Breast epithelium (tissue), 4 donors: ENCODE measurements around the gene POLE2. TPM values are rescaled to one million over a fixed set of nuclear protein-coding genes. Genes with fewer than 3 reads are reported as not detected.

Experiments
- DNase-seq, 2 donors: peaks; one replicate each; pipeline ENCODE4 v3.0.0-alpha.2; 2019; ENCODE audit warnings: low spot score in 2 of 2
- H3K27ac ChIP-seq, 2 donors: fragments of 200-600 bp; sonication (generic) in 1 of 2; one replicate each; pipeline ENCODE4 v1.5.1; 2016 to 2019; ENCODE audit warnings: mild to moderate bottlenecking in 1 of 2
- H3K27me3 ChIP-seq, 2 donors: fragments of 200-600 bp; sonication (generic) in 1 of 2; one replicate each; pipeline versions ENCODE4 v1.5.1 to v1.6.0; 2017 to 2019; ENCODE audit warnings: control low read depth in 1 of 2, mild to moderate bottlenecking in 1 of 2
- H3K36me3 ChIP-seq: fragments of 200-600 bp; one replicate; pipeline ENCODE4 v1.5.1; 2019
- H3K4me1 ChIP-seq, 2 donors: fragments of 200-600 bp; sonication (generic); one replicate each; pipeline ENCODE4 v1.5.1; 2016 to 2019; ENCODE audit warnings: control low read depth in 1 of 2
- H3K4me3 ChIP-seq, 3 donors: fragments of 200-600 bp; sonication (generic); 1 replicate in 2 of 3; 2 replicates in 1 of 3; pipeline ENCODE4 v1.5.1; 2016 to 2019; ENCODE audit warnings: mild to moderate bottlenecking in 3 of 3, moderate library complexity in 2 of 3
- H3K9me3 ChIP-seq, 2 donors: fragments of 200-600 bp; sonication (generic) in 1 of 2; one replicate each; pipeline ENCODE4 v1.5.1; 2016 to 2019; ENCODE audit warnings: control low read depth in 1 of 2
- CTCF ChIP-seq, 3 donors: fragments of 450-650 bp; IDR thresholded peaks; one replicate each; pipeline ENCODE4 v1.5.1; 2016 to 2017; ENCODE audit warnings: antibody characterized with exemption in 3 of 3, mild to moderate bottlenecking in 3 of 3, moderate library complexity in 3 of 3
- POLR2A ChIP-seq: fragments of 450-650 bp; IDR thresholded peaks from one replicate; pipeline ENCODE4 v1.6.1; 2016; ENCODE audit warnings: antibody characterized with exemption, mild to moderate bottlenecking, moderate library complexity
- POLR2AphosphoS5 ChIP-seq, 3 donors: sonication (generic); formaldehyde crosslinking; IDR thresholded peaks; one replicate each; pipeline ENCODE4 v1.6.1; 2017; ENCODE audit warnings: antibody characterized with exemption in 3 of 3
- intact Hi-C: fragments of 100-400 bp; cut with DNase I; formaldehyde crosslinking; loops from one replicate; pipeline ENCODE4 v1.15.1; 2023; ENCODE audit warnings: low total_unique reads
- total RNA-seq, 3 donors: library from RNA; depleted of rRNA; stranded (reverse); fragments of >200 nt; gene quantifications; one replicate each; pipeline ENCODE4 v1.1.0, GENCODE V29; 2016

POLE2 gene
- total RNA-seq, 3 donors from 2014 or later: 1.6 to 9.8 (median 5.6) TPM

- intact Hi-C loops: no loop called here
- Histone ChIP-seq H3K4me3 (no peak overlapping the region), H3K4me1 (peaks cover 0 to 15% of the 10 kb centered on the region in 2 donors), H3K27me3 (no peaks in the 10 kb centered on the region), H3K27ac (no peak overlapping the region), H3K9me3 (no peaks in the 10 kb centered on the region), H3K36me3 (no peaks in the 10 kb centered on the region)
- no peak for DNase-seq
- TF ChIP-seq POLR2AphosphoS5 (IDR thresholded peaks at IDR 0.05) (no peak), CTCF (IDR thresholded peaks at IDR 0.05) (no peak), POLR2A (no peak)
These were observed 50.4 kb downstream of the POLE2 start for GRCh38 chr14:49637534-49638078.

GRCh38 chr14:49636866-49637265, 51.1 kb downstream of the POLE2 start:
- H3K9me3 ChIP-seq: no peaks in the 10 kb centered on the region
- no peaks in the 10 kb centered on the region for H3K27me3 ChIP-seq
- DNase-seq: no peak
- no peak for TF ChIP-seq POLR2AphosphoS5 (IDR thresholded peaks at IDR 0.05)
- no peak for TF ChIP-seq CTCF (IDR thresholded peaks at IDR 0.05)
- TF ChIP-seq POLR2A: no peak
- peaks cover 0 to 10% of the 10 kb centered on the region in 2 donors for H3K4me1 ChIP-seq
- peak overlapping the region in 1 of 2 donors; percentile 95 for H3K27ac ChIP-seq
- intact Hi-C loops: no loop called here
- H3K36me3 ChIP-seq: no peaks in the 10 kb centered on the region
- no peak overlapping the region for H3K4me3 ChIP-seq

GRCh38 chr14:49634547-49635334, 53.3 kb downstream of the POLE2 start, which contains the start of gene DNAAF2:
DNAAF2 (minus strand) TSS chr14:49635244; CDS start chr14:49635149, 95 bp downstream.
- Histone ChIP-seq H3K27me3 (no peaks in the 10 kb centered on the region), H3K4me1 (peaks cover 0 to 13% of the 10 kb centered on the region in 2 donors), H3K27ac (peak within 1 kb of the TSS; percentile 95), H3K9me3 (no peaks in the 10 kb centered on the region), H3K4me3 (peak within 1 kb of the TSS; percentile 72 to 95 (median 85)), H3K36me3 (no peaks in the 10 kb centered on the region)
- intact Hi-C loops: no loop called here
- TF ChIP-seq POLR2AphosphoS5 (IDR thresholded peaks at IDR 0.05): peak in 1 of 3 donors; percentile 28
- TF ChIP-seq CTCF (IDR thresholded peaks at IDR 0.05): no peak
- peak; percentile 56 to 58 for DNase-seq

GRCh38 chr14:49633640-49634546, 54.1 kb downstream of the POLE2 start:
- Histone ChIP-seq H3K27ac (peak overlapping the region; percentile 95), H3K9me3 (no peaks in the 10 kb centered on the region), H3K4me1 (peaks cover 0 to 13% of the 10 kb centered on the region in 2 donors), H3K4me3 (peak overlapping the region; percentile 72 to 95 (median 85)), H3K36me3 (no peaks in the 10 kb centered on the region), H3K27me3 (no peaks in the 10 kb centered on the region)
- intact Hi-C loops: no loop called here
- peak; percentile 82 to 93 for DNase-seq
- peak; percentile 59 to 67 (median 66) for TF ChIP-seq POLR2AphosphoS5 (IDR thresholded peaks at IDR 0.05)
- TF ChIP-seq CTCF (IDR thresholded peaks at IDR 0.05): peak in 2 of 3 donors; percentile 68 to 73
- peak; percentile 27 for TF ChIP-seq POLR2A
